LNCaP clone FGC (cell line): ENCODE measurements around the gene NAT14.

ENCODE experiments used
- DNase-seq: peaks from one replicate; pipeline ENCODE4 v3.0.0-alpha.2; 2011; ENCODE audit warnings: low read depth
- H3K4me3 ChIP-seq: 2 replicates; pipeline ENCODE4 v1.5.1; 2011; ENCODE audit warnings: mild to moderate bottlenecking, low read depth, low read length, control low read depth
- CTCF ChIP-seq: IDR thresholded peaks from 2 replicates; pipeline ENCODE4 v1.5.1; 2012; ENCODE audit warnings: mild to moderate bottlenecking; ENCODE audit not compliant: control insufficient read depth, insufficient read depth; ENCODE audit errors: extremely low read depth

NAT14 gene

GRCh38 chr19:55498246-55498840 is 13.4 kb downstream of the NAT14 start:
- DNase-seq = no peak
- no peak overlapping the region for H3K4me3 ChIP-seq
- TF ChIP-seq CTCF = no peak

- no peak for DNase-seq
- H3K4me3 ChIP-seq = no peak overlapping the region
- TF ChIP-seq CTCF = no peak
These were observed 15.5 kb downstream of the NAT14 start for GRCh38 chr19:55500368-55500952.

GRCh38 chr19:55502197-55502952 is 17.4 kb downstream of the NAT14 start:
- no peak for DNase-seq
- H3K4me3 ChIP-seq = no peak overlapping the region
- TF ChIP-seq CTCF = no peak

- no peak overlapping the region for H3K4me3 ChIP-seq
- no peak for DNase-seq
These were observed 18.1 kb downstream of the NAT14 start for GRCh38 chr19:55503157-55503501.

GRCh38 chr19:55503502-55504251 is 18.7 kb downstream of the NAT14 start:
- TF ChIP-seq CTCF = peak; percentile 98
- DNase-seq = peak; percentile 74
- peak overlapping the region; percentile 35 for H3K4me3 ChIP-seq

More at GRCh38 chr19:55503157-55503501, 18.1 kb downstream of the NAT14 start:
- no peak for TF ChIP-seq CTCF

GRCh38 chr19:55504252-55504603 is 19.2 kb downstream of the NAT14 start:
- no peak for DNase-seq
- TF ChIP-seq CTCF = no peak
- H3K4me3 ChIP-seq = no peak overlapping the region
